Measurements from ENCODE around the gene PTPRD.

DNA sequence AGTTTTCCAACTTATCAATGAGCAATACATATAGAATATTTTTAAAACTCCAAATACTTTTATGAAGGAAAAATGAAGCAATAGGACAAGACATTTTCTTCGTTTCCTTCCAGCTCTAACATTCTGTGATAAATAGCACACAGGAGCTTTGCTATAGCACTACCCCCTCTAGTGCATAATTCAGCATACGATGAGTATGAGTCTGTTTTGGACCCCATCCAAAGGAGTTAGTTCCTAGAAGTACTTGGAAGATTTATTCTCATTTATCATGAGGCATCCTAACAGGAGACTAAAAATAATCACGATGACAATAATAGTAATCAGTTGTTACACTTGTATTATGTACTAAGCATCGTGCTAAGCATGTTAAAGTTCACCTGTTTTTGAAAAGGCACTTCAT is 1751.9 kb downstream of the PTPRD start:
- TF ChIP-seq POLR2A (IDR thresholded peaks at IDR 0.05): no peak
- TF ChIP-seq, protein P1, sequence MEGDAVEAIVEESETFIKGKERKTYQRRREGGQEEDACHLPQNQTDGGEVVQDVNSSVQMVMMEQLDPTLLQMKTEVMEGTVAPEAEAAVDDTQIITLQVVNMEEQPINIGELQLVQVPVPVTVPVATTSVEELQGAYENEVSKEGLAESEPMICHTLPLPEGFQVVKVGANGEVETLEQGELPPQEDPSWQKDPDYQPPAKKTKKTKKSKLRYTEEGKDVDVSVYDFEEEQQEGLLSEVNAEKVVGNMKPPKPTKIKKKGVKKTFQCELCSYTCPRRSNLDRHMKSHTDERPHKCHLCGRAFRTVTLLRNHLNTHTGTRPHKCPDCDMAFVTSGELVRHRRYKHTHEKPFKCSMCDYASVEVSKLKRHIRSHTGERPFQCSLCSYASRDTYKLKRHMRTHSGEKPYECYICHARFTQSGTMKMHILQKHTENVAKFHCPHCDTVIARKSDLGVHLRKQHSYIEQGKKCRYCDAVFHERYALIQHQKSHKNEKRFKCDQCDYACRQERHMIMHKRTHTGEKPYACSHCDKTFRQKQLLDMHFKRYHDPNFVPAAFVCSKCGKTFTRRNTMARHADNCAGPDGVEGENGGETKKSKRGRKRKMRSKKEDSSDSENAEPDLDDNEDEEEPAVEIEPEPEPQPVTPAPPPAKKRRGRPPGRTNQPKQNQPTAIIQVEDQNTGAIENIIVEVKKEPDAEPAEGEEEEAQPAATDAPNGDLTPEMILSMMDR (IDR thresholded peaks at IDR 0.05 in 4 of 5, conservative IDR thresholded peaks at IDR 0.05 in 1 of 5): no peak
